B cell (primary cell): ENCODE results near the gene EXTL1.

Experiments used
- CTCF ChIP-seq: fragments of 200-600 bp; IDR thresholded peaks from one replicate; pipeline ENCODE4 v1.8.0; 2022; ENCODE audit warnings: antibody characterized with exemption, mild to moderate bottlenecking
- EZH2 ChIP-seq: IDR thresholded peaks from 2 replicates; pipeline ENCODE4 v1.6.1; 2012; ENCODE audit warnings: borderline replicate concordance, low read depth, mild to moderate bottlenecking, moderate library complexity, low read length; ENCODE audit not compliant: insufficient read depth, poor library complexity, severe bottlenecking

- TF ChIP-seq CTCF: no peak
- no peak for TF ChIP-seq EZH2
Observed at GRCh38 chr1:26058052-26058595, 36.5 kb downstream of the EXTL1 start.
